ENCODE data around the gene MAP7D2.
"Not testable (repeated sequence)": the region's sequence is repeated elsewhere in the genome, so short reads cannot be mapped to it uniquely, and the experiment has no call there.

The MAP7D2 gene

DNA sequence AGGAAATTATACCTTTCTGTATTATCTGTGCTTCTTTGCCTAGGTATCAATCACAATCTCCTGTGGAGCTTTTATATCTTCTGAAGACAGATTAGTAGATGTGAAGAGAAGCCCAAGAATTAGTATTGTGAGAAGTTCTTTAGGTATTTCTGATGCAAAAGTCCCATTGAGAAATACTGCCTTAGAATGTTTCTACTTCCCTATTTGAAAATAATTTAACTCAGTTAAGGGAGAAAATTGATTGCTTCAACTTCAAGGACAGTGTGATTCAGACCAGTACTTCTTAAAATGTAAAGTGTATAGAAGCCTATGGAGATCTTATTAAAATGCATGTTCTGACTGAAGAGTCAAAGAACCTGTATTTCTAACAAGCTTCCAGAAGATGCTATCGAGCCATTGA, 16.0 kb upstream of the MAP7D2 start:
- Mint-ChIP-seq H3K9me3 (no peaks in the 10 kb centered on the region), H3K4me3 (no peak overlapping the region), H3K36me3 (ENCODE audit: insufficient read depth) (peaks cover 81% of the 10 kb centered on the region), H3K27me3 (no peaks in the 10 kb centered on the region), H3K4me1 (ENCODE audit: low read depth in 2 of 2) (peaks cover 5 to 10% of the 10 kb centered on the region in 2 donors), H3K27ac (no peak overlapping the region)
- DNase-seq (no peak), ATAC-seq (replicated peaks) (no peak)

DNA sequence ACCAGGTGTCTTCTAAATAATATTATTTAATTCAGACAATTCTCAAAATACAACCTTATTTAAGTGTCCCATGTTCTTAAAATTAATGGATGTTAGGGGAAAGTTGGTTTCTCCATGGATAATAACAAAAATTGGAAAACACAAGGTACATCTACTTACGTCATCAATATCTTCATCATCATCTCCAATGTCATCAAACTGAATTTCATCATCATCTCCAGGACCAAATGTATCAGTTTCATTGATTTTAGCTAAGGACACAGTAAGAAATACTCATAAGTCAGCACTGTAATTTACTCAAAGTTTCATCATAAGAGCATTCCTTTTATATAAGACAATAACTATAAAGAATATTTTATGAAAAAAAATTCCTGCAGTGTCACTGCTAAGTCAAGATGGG, 13.7 kb upstream of the MAP7D2 start:
- Mint-ChIP-seq H3K4me3 (no peak overlapping the region), H3K4me1 (ENCODE audit: low read depth in 2 of 2) (no peaks in the 10 kb centered on the region), H3K9me3 (no peaks in the 10 kb centered on the region), H3K36me3 (ENCODE audit: insufficient read depth) (peaks cover 65% of the 10 kb centered on the region), H3K27me3 (no peaks in the 10 kb centered on the region), H3K27ac (no peak overlapping the region)
- DNase-seq (no peak), ATAC-seq (replicated peaks) (no peak)

DNA sequence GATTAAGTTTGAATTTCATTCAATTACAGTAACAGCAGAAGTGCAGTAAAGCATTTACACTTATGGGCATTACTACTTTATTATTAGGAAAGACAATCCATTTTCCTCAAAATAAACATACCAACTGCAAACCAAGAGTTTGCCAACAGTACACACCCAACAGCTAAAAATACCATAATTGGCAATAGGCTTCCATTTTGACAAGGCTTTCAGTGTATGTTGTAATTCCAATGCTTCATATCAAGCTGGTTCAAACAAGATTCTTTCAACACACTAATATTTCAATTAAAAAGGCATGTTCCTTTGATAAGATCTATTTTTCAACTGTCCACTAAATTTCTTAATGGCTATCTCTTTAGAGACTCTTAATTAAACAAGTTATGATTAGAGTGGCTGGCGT, 12.8 kb upstream of the MAP7D2 start:
- Mint-ChIP-seq H3K4me1 (ENCODE audit: low read depth in 2 of 2) (no peaks in the 10 kb centered on the region), H3K36me3 (ENCODE audit: insufficient read depth) (peaks cover 60% of the 10 kb centered on the region), H3K4me3 (no peak overlapping the region), H3K27me3 (no peaks in the 10 kb centered on the region), H3K9me3 (no peaks in the 10 kb centered on the region), H3K27ac (no peak overlapping the region)
- DNase-seq, result no peak
- ATAC-seq (replicated peaks), result no peak

DNA sequence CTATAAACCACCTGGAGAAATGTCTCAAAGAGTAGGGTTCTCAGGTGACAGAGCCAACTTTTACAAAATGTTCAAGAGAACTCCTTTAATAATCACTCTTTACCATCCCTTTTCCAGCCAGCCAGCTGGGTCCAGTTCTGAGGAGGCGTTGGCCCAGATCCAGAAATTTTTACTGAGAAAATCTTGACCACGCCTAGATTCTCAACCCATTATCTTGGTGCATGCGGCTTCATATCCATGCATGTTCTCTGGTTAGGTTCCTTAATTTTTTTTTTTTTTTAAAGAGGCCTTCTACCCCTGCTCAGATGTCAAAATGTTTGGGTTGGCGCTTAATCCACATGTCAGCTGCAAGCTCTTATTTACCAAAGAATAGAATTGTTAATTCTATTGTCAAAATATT, 12.0 kb upstream of the MAP7D2 start:
- no peak overlapping the region for H3K27ac Mint-ChIP-seq
- H3K27me3 Mint-ChIP-seq, result no peaks in the 10 kb centered on the region
- H3K4me3 Mint-ChIP-seq, result no peak overlapping the region

DNA sequence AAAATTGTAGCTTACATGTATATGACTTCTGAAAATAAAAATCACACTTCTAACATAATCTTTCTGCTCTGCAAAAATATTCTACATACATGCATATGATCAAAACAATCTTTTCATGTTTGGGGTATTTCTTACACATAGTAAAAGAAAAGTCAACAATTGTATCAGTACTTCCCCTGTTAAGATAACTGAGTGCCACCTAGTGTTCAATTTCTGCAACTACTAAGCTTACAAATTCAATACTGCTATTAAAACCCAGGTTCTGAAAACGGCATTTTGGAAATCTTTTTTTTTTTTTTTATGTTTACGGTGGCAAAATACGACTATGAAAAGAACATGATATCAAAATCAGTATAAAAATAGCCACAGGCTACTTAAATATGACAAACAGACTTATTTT, 10.7 kb upstream of the MAP7D2 start:
- not testable (repeated sequence) for H3K27ac Mint-ChIP-seq; DNase-seq; H3K4me1 Mint-ChIP-seq (ENCODE audit: low read depth in 2 of 2); H3K9me3 Mint-ChIP-seq; H3K27me3 Mint-ChIP-seq; H3K4me3 Mint-ChIP-seq
- peak; percentile 83 for ATAC-seq (replicated peaks)
- peaks cover 45% of the 10 kb centered on the region for H3K36me3 Mint-ChIP-seq (ENCODE audit: insufficient read depth)

More for the DNA sequence above, 12.0 kb upstream of the MAP7D2 start:
- no peaks in the 10 kb centered on the region for H3K9me3 Mint-ChIP-seq
- ATAC-seq (replicated peaks) (no peak), DNase-seq (no peak)
- peaks cover 51% of the 10 kb centered on the region for H3K36me3 Mint-ChIP-seq (ENCODE audit: insufficient read depth)
- no peaks in the 10 kb centered on the region for H3K4me1 Mint-ChIP-seq (ENCODE audit: low read depth in 2 of 2)

DNA sequence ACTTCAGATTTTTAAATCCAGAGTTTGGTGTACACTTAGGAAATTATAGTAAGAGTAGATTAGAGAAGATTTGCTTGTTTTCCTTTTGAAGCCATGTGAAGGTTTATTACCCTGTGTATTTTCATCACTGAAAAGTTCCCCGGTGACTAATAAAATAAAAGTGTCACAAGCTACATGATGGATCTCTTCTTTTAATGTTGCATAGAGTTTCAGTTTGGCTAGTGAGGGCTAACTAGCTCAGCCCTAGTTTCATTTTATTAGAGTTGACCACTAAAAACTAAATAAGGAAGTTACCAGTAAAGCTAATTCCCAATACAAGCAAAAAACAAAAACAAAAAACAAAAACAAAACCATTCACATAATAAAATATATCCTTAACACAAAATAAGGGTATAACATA, 10.1 kb upstream of the MAP7D2 start:
- DNase-seq; H3K4me1 Mint-ChIP-seq (ENCODE audit: low read depth in 2 of 2); H3K27ac Mint-ChIP-seq; H3K9me3 Mint-ChIP-seq; H3K27me3 Mint-ChIP-seq; ATAC-seq (replicated peaks); H3K4me3 Mint-ChIP-seq: not testable (repeated sequence)
- peaks cover 39% of the 10 kb centered on the region for H3K36me3 Mint-ChIP-seq (ENCODE audit: insufficient read depth)

DNA sequence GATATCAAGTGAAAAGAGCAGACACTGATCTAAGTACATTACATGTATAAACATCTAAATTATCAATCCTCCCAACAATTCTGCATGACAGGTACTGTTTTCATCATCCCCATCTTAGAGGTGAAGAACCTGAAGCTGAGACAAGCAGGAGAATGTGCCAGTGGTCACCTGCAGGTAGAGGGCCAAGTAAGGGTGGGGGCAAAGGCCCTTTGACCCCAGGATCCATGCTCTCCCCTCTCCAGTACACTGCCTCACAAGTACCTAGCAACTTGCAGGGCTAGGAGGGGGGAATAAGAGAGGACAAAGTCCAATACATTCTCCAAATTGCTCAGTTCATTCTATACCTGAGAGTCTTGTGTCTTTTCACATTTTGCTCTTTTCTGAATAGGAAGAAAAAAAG, 8.3 kb upstream of the MAP7D2 start:
- peaks cover 24% of the 10 kb centered on the region for H3K36me3 Mint-ChIP-seq (ENCODE audit: insufficient read depth)
- no peak overlapping the region for H3K27ac Mint-ChIP-seq
- H3K9me3 Mint-ChIP-seq, result no peaks in the 10 kb centered on the region
- H3K4me3 Mint-ChIP-seq, result no peak overlapping the region
- no peak for DNase-seq
- H3K27me3 Mint-ChIP-seq, result no peaks in the 10 kb centered on the region
- ATAC-seq (replicated peaks), result no peak
- no peaks in the 10 kb centered on the region for H3K4me1 Mint-ChIP-seq (ENCODE audit: low read depth in 2 of 2)

DNA sequence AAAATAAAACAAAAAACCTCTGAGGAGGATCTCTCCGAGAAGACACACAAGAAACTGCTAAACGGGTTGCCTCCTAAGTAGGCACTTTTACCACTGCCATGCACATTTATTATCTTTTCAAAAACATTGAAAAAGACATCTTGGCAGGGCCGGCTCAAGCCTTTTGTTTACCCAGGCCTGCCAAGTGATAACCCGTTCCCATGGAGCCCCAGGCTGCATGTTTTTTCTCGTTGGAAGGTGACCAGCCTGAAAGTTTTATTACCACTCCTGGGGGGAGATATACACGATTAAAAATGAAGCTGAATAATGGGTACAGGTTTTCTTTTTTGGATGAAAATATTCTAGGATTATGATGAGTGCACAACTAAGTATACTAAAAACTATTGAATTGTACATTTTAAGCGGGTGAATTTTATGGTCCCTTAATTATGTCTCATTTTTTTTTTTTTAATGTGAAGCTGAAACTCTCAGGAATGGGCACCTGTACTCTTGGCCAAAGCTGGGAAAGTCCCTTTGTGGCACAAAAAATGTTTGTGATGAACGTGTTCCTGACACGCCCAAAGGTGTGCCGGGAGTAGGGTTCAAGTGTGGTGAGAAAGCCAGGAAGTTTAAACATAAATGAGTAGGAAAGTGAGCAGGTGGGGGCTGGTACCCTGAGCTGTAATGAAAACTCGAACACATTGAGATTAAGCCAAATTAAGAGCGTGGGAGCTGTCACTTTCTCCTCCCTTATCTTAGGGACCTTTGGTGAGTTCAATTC, 1.5 kb upstream of the MAP7D2 start:
- H3K27ac Mint-ChIP-seq, result no peak overlapping the region
- peaks cover 3% of the 10 kb centered on the region for H3K36me3 Mint-ChIP-seq (ENCODE audit: insufficient read depth)
- peaks cover 0 to 2% of the 10 kb centered on the region in 2 donors for H3K4me1 Mint-ChIP-seq (ENCODE audit: low read depth in 2 of 2)
- ATAC-seq (replicated peaks) (no peak), DNase-seq (no peak)
- H3K27me3 Mint-ChIP-seq, result peaks cover 8 to 33% of the 10 kb centered on the region in 2 donors
- no peaks in the 10 kb centered on the region for H3K9me3 Mint-ChIP-seq
- H3K4me3 Mint-ChIP-seq, result no peak overlapping the region

DNA sequence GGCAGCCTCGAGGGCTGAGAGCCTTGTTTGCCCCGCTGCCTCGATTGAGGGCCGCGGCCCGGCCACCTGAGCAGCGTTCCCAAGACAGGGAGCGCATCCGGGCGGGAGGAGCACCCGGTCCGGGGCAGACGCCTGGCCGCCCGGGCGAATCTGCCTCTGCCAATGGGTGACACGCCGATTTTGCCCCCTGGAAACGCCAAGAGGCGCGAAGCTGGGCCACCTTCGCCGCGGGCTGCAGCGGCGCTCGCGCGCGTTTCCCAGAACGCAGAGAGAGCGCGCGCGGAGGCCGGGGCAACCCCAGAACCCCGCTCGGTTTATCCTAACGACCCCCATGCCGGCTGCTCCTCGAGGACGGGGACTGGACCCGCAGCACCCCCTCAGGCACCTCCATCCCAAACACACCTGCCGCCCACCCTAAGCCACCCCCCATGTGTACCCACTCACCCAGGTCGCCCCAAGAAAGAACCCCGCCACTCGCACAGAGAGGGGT, 575 bp downstream of the MAP7D2 start:
- Mint-ChIP-seq H3K36me3 (ENCODE audit: insufficient read depth) (peaks cover 3% of the 10 kb centered on the region), H3K9me3 (no peaks in the 10 kb centered on the region), H3K27me3 (peaks cover 8 to 33% of the 10 kb centered on the region in 2 donors), H3K4me3 (no peak overlapping the region), H3K4me1 (ENCODE audit: low read depth in 2 of 2) (peaks cover 0 to 2% of the 10 kb centered on the region in 2 donors), H3K27ac (no peak overlapping the region)
- DNase-seq, result no peak
- ATAC-seq (replicated peaks), result no peak

DNA sequence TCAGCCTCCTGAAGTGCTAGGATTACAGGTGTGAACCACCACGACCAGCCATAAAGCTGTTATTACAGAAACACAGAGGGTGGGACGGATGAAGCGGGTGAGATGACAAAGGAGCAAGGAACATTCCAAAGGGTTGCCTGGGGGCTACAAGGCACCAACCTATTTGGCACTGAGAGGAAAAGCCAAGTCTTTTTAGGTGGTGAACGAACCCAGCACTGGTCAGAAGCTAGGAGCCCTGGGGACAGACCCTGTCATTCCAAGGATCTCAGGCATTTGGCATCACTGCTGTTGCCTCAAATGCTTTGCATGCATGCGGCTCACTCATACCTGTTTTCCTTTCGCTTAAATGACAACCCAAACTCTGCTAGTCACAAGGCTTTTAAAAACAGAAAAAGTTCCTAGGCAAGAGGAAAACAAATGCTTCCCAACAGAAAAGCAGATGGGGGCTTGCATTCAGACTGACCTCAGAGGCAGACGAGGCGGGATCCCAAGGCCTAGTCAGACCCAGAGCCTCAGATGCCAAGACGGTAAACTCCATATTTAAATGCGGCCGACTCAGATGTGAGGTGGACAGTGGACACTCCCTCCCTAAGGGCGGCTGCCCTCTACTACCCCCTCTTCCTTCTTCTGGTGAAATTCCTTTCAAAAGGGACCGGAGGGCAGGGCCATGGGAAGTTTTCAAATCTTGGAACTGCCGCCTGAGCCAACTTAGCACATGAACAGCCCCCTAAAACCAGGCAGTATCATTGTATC, 4.5 kb downstream of the MAP7D2 start:
- no peak for DNase-seq
- H3K36me3 Mint-ChIP-seq (ENCODE audit: insufficient read depth), result no peaks in the 10 kb centered on the region
- H3K4me3 Mint-ChIP-seq, result no peak overlapping the region
- H3K27me3 Mint-ChIP-seq, result peaks cover 8 to 29% of the 10 kb centered on the region in 2 donors
- no peak for ATAC-seq (replicated peaks)
- no peaks in the 10 kb centered on the region for H3K9me3 Mint-ChIP-seq
- H3K27ac Mint-ChIP-seq, result no peak overlapping the region
- H3K4me1 Mint-ChIP-seq (ENCODE audit: low read depth in 2 of 2), result no peaks in the 10 kb centered on the region

DNA sequence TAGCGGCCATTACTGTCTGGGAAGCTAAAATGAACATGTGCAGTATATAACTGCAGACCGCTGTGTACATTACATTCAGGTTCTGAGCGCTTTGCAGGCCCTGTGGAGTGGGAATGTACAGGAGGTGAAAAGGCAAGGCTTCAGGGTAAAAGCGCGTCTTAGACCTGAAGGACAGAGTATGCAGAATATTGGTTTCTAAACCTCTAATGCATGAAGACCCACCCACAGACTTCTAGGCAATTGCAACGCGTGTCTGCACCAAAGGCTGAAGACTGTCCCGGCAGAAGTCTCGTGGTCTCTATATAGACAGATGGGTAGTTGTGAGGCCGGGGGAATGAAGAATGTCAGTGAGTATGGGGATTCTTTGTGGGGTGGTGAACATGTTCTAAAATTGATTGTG, 5.4 kb downstream of the MAP7D2 start:
- H3K4me3 Mint-ChIP-seq, result no peak overlapping the region
- H3K4me1 Mint-ChIP-seq (ENCODE audit: low read depth in 2 of 2), result no peaks in the 10 kb centered on the region
- no peak overlapping the region for H3K27ac Mint-ChIP-seq
- peaks cover 8 to 26% of the 10 kb centered on the region in 2 donors for H3K27me3 Mint-ChIP-seq
- DNase-seq (no peak), ATAC-seq (replicated peaks) (no peak)
- H3K9me3 Mint-ChIP-seq, result no peaks in the 10 kb centered on the region
- H3K36me3 Mint-ChIP-seq (ENCODE audit: insufficient read depth), result no peaks in the 10 kb centered on the region

DNA sequence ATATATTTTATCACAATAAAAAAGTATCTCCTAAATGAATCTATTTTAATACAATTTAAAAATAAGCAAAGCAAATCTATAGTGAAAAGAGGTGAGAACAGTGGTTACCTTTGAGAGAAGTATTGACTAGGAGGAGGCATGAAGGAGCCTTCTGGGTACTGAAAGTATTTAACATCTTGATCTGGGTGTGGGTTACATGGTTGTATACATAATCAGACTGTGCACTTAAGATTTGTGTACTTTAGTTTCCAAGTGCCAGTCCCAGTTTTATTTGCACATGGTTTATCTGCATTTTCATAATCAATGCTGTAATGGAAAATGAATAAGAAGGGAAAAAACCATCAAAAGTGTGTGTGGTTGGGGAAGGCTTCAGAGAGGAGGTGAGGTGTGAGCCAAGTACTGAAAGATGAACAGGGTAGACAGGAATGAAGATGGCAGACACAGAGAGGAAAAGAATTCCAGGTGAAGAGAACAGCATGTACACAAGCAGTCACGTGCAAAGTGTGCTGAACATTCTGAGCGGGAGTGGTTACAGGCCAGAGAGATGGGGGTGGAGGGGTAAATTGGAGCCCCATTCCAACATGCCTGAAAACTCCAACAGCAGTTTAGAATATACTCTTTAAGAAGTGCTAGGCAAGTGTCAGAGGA, 14.6 kb downstream of the MAP7D2 start:
- H3K36me3 Mint-ChIP-seq (ENCODE audit: insufficient read depth), result no peaks in the 10 kb centered on the region
- ATAC-seq (replicated peaks) (no peak), DNase-seq (no peak)
- H3K9me3 Mint-ChIP-seq, result no peaks in the 10 kb centered on the region
- H3K27ac Mint-ChIP-seq, result no peak overlapping the region
- no peaks in the 10 kb centered on the region for H3K4me1 Mint-ChIP-seq (ENCODE audit: low read depth in 2 of 2)
- no peak overlapping the region for H3K4me3 Mint-ChIP-seq
- H3K27me3 Mint-ChIP-seq, result no peaks in the 10 kb centered on the region

DNA sequence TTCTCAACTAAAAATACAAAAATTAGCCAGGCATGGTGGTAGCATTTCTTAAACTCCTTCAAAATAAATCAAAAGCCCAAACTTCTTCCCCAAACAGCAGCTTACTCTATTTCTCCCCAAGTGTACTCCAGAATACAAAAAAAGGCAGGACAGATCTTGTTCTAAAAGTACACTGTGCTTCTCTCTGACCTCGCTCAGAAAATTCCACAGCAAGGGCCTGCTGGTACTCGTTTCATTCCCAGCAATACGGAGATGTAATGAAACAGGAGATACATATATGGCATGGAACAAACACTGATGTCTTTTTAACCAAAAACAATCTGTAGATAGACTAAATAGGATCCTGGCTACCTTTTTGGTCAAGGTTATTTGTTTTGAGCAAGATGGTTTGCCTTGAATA, 25.2 kb downstream of the MAP7D2 start:
- Mint-ChIP-seq H3K36me3 (ENCODE audit: insufficient read depth) (no peaks in the 10 kb centered on the region), H3K4me3 (no peak overlapping the region)
- no peak for ATAC-seq (replicated peaks)

DNA sequence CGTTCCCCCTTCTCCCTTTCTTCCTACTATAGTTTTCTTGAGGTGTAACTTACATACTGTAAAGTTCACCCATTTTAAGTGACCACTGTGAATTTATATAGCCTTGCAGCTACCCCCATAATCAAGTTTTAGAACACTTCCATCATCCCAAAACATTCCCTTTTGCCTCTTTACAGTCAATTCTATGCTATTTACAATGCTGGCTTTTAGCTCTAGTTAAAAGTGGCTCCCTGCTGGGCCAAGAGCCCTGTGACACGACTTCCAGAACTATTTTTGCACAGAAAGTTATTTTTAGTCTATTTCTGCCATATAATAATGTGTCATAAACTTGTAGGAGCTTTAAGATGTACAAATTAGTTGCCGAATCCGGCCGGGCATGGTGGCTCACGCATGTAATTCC, 26.9 kb downstream of the MAP7D2 start:
- Mint-ChIP-seq H3K27ac (no peak overlapping the region), H3K27me3 (peaks cover 0 to 19% of the 10 kb centered on the region in 2 donors), H3K9me3 (no peaks in the 10 kb centered on the region), H3K36me3 (ENCODE audit: insufficient read depth) (no peaks in the 10 kb centered on the region), H3K4me1 (ENCODE audit: low read depth in 2 of 2) (no peaks in the 10 kb centered on the region), H3K4me3 (no peak overlapping the region)
- ATAC-seq (replicated peaks) (no peak), DNase-seq (no peak)

More for the DNA sequence above, 25.2 kb downstream of the MAP7D2 start:
- DNase-seq, result no peak
- Mint-ChIP-seq H3K27me3 (peaks cover 0 to 19% of the 10 kb centered on the region in 2 donors), H3K27ac (no peak overlapping the region), H3K9me3 (no peaks in the 10 kb centered on the region), H3K4me1 (ENCODE audit: low read depth in 2 of 2) (no peaks in the 10 kb centered on the region)
